Measurements from ENCODE around the gene ITGAE. TPM values are rescaled to one million over a fixed set of nuclear protein-coding genes. Genes with fewer than 3 reads are reported as not detected.
A peak's percentile ranks its signal among the peaks of the same experiment; 100 is the strongest.

Gene ITGAE
- total and polyA plus RNA-seq, 10 of the 15 experiments (the other 5 are each of a cell fraction or from before 2014, with no cell fraction given): 13.1 to 161 (median 34.8) TPM

- TF ChIP-seq PRDM15 (CRISPR knock-in tag; IDR thresholded peaks at IDR 0.05) (no peak), MYC (IDR thresholded peaks at IDR 0.05; ENCODE audit: insufficient read depth, insufficient read length, insufficient replicate concordance, low read length, severe bottlenecking) (no peak), MTA2 (IDR thresholded peaks at IDR 0.05; ENCODE audit: low read depth) (no peak), NKRF (conservative IDR thresholded peaks at IDR 0.05) (peak; percentile 78; the same call in 1 of the 2 replicates), PML (IDR thresholded peaks at IDR 0.05; ENCODE audit: low read length) (peak; percentile 76; the same call in 1 of the 2 replicates), CREB1 (IDR thresholded peaks at IDR 0.05; ENCODE audit: low read depth) (peak; percentile 78), SMC3 (IDR thresholded peaks at IDR 0.05; ENCODE audit: borderline replicate concordance, low read length) (peak; percentile 35; the same call in 1 of the 2 replicates), SMAD1 (IDR thresholded peaks at IDR 0.05; ENCODE audit: low read depth, partially characterized antibody) (no peak), TAF1 (IDR thresholded peaks at IDR 0.05; ENCODE audit: borderline replicate concordance, low read depth, low read length) (peak; percentile 93), MYB (IDR thresholded peaks at IDR 0.05; ENCODE audit: borderline replicate concordance, low read depth, low read length) (no peak), SKIL (IDR thresholded peaks at IDR 0.05; ENCODE audit: low read depth, poor library complexity, severe bottlenecking) (no peak), MEF2B (IDR thresholded peaks at IDR 0.05; ENCODE audit: partially characterized antibody, poor library complexity, severe bottlenecking) (peak; percentile 54), ZBTB33 (IDR thresholded peaks at IDR 0.05) (no peak; the same call in 1 of the 2 replicates), RCOR1 (conservative IDR thresholded peaks at IDR 0.05; ENCODE audit: low read depth, low read length) (no peak), RFX5 (IDR thresholded peaks at IDR 0.05; ENCODE audit: low read depth, low read length) (peak; percentile 51; the same call in 1 of the 2 replicates), POU2F2 (IDR thresholded peaks at IDR 0.05; ENCODE audit: borderline replicate concordance, low read depth, low read length) (peak; percentile 64; the same call in 2 of the 3 replicates), KLF5 (IDR thresholded peaks at IDR 0.05; ENCODE audit: partially characterized antibody) (peak; percentile 67)
Measured at GRCh38 chr17:3845621-3846436, 44.8 kb upstream of the ITGAE start, which contains the start of gene NCBP3 (continued).

All from GM12878 (cell line).